Calu3 (cell line): ENCODE measurements around the gene TIMM22. TPM values are rescaled to one million over a fixed set of nuclear protein-coding genes. Genes with fewer than 3 reads are reported as not detected.

Experiments used
- BruUV-seq: library from RNA; stranded (reverse); fragments of 400-500 nt; replicated peaks from 2 replicates; lab custom pipeline; 2021; lab: Mats Ljungman, UMichigan
- CTCF ChIA-PET: fragments of 300-600 bp; sonication (Branson Sonifier 250); formaldehyde crosslinking; loops from one replicate; lab custom pipeline; 2022; ENCODE audit warnings: antibody characterized with exemption; lab: Charles Lee
- DNase-seq: peaks from one replicate; pipeline ENCODE4 v3.0.0; 2022
- H3K27ac Mint-ChIP-seq: one replicate; pipeline ENCODE4 v1.8.0; 2022; ENCODE audit warnings: mixed read lengths; ENCODE audit not compliant: unreplicated experiment
- H3K27me3 Mint-ChIP-seq: one replicate; pipeline ENCODE4 v1.8.0; 2022; ENCODE audit warnings: mixed read lengths; ENCODE audit not compliant: unreplicated experiment
- H3K36me3 Mint-ChIP-seq: one replicate; pipeline ENCODE4 v1.8.0; 2022; ENCODE audit warnings: mild to moderate bottlenecking, moderate library complexity, mixed read lengths; ENCODE audit not compliant: insufficient read depth, unreplicated experiment
- H3K4me1 Mint-ChIP-seq: one replicate; pipeline ENCODE4 v1.8.0; 2022; ENCODE audit warnings: mild to moderate bottlenecking, low read depth, mixed read lengths; ENCODE audit not compliant: unreplicated experiment
- H3K4me3 Mint-ChIP-seq: one replicate; pipeline ENCODE4 v1.8.0; 2022; ENCODE audit warnings: mild to moderate bottlenecking, low read depth, moderate library complexity, mixed read lengths; ENCODE audit not compliant: unreplicated experiment
- H3K9me3 Mint-ChIP-seq: one replicate; pipeline ENCODE4 v1.8.0; 2022; ENCODE audit warnings: low read depth, mixed read lengths; ENCODE audit not compliant: unreplicated experiment
- intact Hi-C: fragments of 100-400 bp; cut with micrococcal nuclease; formaldehyde crosslinking; loops from one replicate; pipeline ENCODE4 v1.10.0; 2022; ENCODE audit not compliant: unreplicated experiment
- total RNA-seq: library from RNA; stranded (reverse); gene quantifications from 2 replicates; pipeline ENCODE4 v1.2.3, GENCODE V29; 2022
- TF ChIP-seq, protein P1 (sequence below): fragments of 200-600 bp; IDR thresholded peaks from one replicate; pipeline ENCODE4 v1.8.0; 2022; ENCODE audit warnings: antibody characterized with exemption; ENCODE audit not compliant: unreplicated experiment

TIMM22 gene
- total RNA-seq, 1 experiment from 2014 or later: 7.2 TPM

DNA sequence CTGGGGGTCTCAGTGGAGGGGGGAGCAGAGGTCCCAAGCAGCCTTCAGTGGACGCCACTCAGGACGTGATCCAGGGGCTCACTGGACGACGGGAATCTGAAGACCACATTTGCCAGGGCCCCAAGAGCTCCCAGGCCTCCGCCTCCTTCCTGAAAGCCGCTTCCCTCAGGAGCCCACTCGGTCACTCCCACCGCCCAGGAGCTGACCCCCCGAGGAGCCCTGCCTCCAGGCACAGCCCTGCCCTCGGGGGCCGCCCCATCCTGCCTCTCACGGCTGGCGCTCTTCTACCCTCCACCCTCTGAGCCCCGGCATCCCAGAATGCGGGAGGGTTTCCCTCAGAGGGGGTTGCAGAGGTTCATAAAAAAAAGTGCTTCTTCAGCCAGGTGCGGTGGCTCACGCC lies 24.2 kb downstream of the TIMM22 start:
- H3K36me3 Mint-ChIP-seq: peaks cover 17% of the 10 kb centered on the region
- H3K27ac Mint-ChIP-seq: no peak overlapping the region
- TF ChIP-seq, protein P1, sequence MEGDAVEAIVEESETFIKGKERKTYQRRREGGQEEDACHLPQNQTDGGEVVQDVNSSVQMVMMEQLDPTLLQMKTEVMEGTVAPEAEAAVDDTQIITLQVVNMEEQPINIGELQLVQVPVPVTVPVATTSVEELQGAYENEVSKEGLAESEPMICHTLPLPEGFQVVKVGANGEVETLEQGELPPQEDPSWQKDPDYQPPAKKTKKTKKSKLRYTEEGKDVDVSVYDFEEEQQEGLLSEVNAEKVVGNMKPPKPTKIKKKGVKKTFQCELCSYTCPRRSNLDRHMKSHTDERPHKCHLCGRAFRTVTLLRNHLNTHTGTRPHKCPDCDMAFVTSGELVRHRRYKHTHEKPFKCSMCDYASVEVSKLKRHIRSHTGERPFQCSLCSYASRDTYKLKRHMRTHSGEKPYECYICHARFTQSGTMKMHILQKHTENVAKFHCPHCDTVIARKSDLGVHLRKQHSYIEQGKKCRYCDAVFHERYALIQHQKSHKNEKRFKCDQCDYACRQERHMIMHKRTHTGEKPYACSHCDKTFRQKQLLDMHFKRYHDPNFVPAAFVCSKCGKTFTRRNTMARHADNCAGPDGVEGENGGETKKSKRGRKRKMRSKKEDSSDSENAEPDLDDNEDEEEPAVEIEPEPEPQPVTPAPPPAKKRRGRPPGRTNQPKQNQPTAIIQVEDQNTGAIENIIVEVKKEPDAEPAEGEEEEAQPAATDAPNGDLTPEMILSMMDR: no peak
- DNase-seq: no peak
- H3K4me3 Mint-ChIP-seq: no peak overlapping the region
- no TSS peak for BruUV-seq
- intact Hi-C loops: no loop called here
- H3K4me1 Mint-ChIP-seq: no peaks in the 10 kb centered on the region
- H3K9me3 Mint-ChIP-seq: no peaks in the 10 kb centered on the region
- no peaks in the 10 kb centered on the region for H3K27me3 Mint-ChIP-seq
- CTCF ChIA-PET: no interaction called here

DNA sequence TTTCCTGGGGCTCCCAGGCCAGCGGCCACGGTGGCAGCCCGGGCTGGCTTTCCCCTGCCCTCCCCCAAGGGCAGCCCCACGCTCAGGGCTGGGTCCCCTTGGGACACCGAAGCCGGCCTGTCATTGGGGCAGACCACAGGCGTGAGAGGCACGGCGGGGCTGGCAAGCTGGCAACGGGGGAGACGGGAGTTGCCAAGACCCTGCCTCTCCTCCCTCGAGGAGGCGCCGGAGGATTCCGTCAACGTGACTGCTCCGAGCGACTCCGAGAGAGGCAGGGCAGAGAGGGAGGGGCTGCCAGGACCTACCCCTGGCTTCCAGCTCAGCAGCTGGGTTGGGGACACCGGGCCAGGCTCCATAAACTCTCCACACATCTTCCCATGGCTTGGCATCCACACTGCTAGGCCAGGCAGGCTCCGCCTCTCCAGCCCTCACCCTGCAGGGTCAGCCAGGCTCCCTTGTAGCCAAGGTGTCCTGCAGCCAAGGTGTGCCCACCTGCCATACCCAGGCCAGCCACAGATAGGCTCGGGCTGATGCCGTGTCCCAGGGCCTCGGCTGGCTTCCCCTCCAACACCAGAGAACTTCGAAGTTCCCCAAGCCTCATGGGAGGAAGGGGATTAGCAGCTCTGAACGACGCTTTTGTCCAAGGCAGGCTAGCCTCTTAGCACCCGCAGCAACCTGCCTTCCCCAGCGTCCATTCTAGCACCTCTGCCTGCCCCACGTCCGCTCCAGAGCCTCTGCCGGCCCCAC lies 25.5 kb downstream of the TIMM22 start:
- no TSS peak for BruUV-seq
- Mint-ChIP-seq H3K27me3 (no peaks in the 10 kb centered on the region), H3K36me3 (peaks cover 18% of the 10 kb centered on the region), H3K4me3 (no peak overlapping the region), H3K4me1 (no peaks in the 10 kb centered on the region), H3K9me3 (no peaks in the 10 kb centered on the region), H3K27ac (no peak overlapping the region)
- TF ChIP-seq, protein P1: no peak
- CTCF ChIA-PET: no interaction called here
- DNase-seq: no peak
- intact Hi-C loops: no loop called here

DNA sequence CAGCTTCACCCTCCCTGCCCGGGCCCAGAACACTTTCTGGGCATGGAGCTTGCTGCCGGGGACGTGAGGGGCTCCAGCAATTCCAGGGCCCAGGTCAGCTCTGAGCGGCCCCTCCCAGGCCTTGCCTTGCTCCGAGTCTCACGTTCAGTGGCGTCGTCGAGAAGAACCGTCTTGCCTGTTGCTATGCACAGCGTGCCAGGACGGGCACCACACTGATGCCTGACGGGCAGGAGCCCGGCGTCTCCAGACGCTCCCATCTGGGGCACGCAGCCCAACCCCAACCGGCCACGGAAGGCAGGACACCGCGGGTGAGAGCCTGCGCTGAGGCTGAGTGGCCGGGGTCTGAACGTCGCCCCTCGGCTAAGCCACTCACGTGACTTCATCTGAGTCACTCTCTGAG lies 27.1 kb downstream of the TIMM22 start:
- TF ChIP-seq, protein P1: no peak
- Mint-ChIP-seq H3K4me1 (no peaks in the 10 kb centered on the region), H3K27me3 (no peaks in the 10 kb centered on the region), H3K27ac (no peak overlapping the region), H3K36me3 (peaks cover 17% of the 10 kb centered on the region), H3K9me3 (no peaks in the 10 kb centered on the region), H3K4me3 (no peak overlapping the region)
- intact Hi-C loops: no loop called here
- BruUV-seq: no TSS peak
- CTCF ChIA-PET: no interaction called here
- no peak for DNase-seq

DNA sequence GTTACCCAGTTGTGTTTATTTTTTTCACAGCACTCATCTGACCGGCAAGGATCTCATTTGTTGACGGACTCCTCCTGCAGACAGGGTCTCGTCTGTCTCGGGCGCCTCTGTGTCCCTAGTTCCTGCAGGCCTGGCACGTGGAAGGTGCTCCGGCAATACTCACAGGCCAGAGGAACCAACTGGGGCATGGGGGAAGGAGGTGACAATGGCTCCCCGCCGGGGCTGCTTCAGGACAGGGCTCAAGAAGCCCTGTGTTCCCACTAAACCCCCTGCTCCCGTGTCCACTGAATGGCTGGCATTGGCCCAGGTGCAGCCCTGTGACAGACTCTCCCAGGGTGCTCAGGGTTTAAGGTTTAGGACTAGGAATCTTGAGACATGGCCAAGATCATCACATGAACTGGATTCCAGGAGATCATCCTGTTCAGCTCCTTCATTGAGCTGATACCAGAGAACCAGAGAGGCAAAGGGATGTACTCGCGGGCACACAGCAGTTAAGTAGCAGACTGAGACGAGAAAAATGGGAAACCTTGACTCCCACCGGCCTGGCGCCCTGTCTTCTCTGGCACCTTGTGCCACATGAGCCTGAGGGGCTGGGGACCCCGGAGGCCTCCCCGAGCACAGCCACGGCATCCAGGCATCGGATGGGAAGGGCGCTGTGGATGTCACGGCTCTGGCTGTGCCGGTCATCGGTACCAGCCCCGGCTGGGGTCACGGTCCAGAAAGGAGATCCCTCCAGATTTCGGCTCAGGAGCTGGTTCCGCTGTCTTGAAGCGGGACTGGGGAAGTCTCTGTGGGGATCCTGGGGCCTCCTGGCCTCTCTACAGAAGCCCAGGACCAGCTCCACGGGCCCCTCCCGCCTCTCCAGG lies 29.0 kb downstream of the TIMM22 start:
- no peaks in the 10 kb centered on the region for H3K27me3 Mint-ChIP-seq
- no peak for DNase-seq
- intact Hi-C loops: no loop called here
- no peaks in the 10 kb centered on the region for H3K4me1 Mint-ChIP-seq
- peaks cover 11% of the 10 kb centered on the region for H3K36me3 Mint-ChIP-seq
- no peak overlapping the region for H3K4me3 Mint-ChIP-seq
- H3K27ac Mint-ChIP-seq: no peak overlapping the region
- H3K9me3 Mint-ChIP-seq: no peaks in the 10 kb centered on the region
- BruUV-seq: no TSS peak
- CTCF ChIA-PET: no interaction called here
- TF ChIP-seq, protein P1: no peak
